GM23338 (cell line): ENCODE data around the gene SNUPN. TPM values are rescaled to one million over a fixed set of nuclear protein-coding genes. Genes with fewer than 3 reads are reported as not detected.

ENCODE experiments used
- ATAC-seq: fragments of 200-7000 bp; cut with Tn5 transposase; 3 replicates; pipeline ENCODE4 v1.9.1; 2020
- DNase-seq: peaks from one replicate; pipeline ENCODE4 v3.0.0-alpha.2; 2015; ENCODE audit warnings: low spot score
- H2AFZ ChIP-seq: fragments of 200-600 bp; sonication (generic); 2 replicates; pipeline ENCODE4 v1.8.0; 2016; ENCODE audit warnings: antibody characterized with exemption, mild to moderate bottlenecking, moderate library complexity
- H3F3A ChIP-seq: fragments of 200-600 bp; sonication (generic); replicated peaks from 2 replicates; pipeline ENCODE4 v1.8.0; 2017; ENCODE audit warnings: antibody characterized with exemption, mixed run types, low read depth
- H3K27ac ChIP-seq: fragments of 200-600 bp; sonication (generic); 2 replicates; pipeline ENCODE4 v1.6.1; 2016; ENCODE audit warnings: low read depth
- H3K27me3 ChIP-seq: fragments of 200-600 bp; sonication (generic); 2 replicates; pipeline ENCODE4 v1.8.0; 2016; ENCODE audit warnings: mild to moderate bottlenecking, mixed run types, moderate library complexity; ENCODE audit not compliant: insufficient read depth
- H3K36me3 ChIP-seq: fragments of 200-600 bp; sonication (generic); 2 replicates; pipeline ENCODE4 v1.8.0; 2016; ENCODE audit warnings: mild to moderate bottlenecking; ENCODE audit not compliant: insufficient read depth
- H3K4me1 ChIP-seq: fragments of 200-600 bp; sonication (generic); 2 replicates; pipeline ENCODE4 v1.8.0; 2016; ENCODE audit warnings: mild to moderate bottlenecking, moderate library complexity; ENCODE audit not compliant: insufficient read depth
- H3K4me2 ChIP-seq: fragments of 200-600 bp; sonication (generic); 2 replicates; pipeline ENCODE4 v1.7.1; 2017; ENCODE audit warnings: mixed run types
- H3K4me3 ChIP-seq: fragments of 200-600 bp; sonication (generic); 2 replicates; pipeline ENCODE4 v1.6.1; 2016; ENCODE audit warnings: mixed run types
- H3K79me2 ChIP-seq: fragments of 200-600 bp; sonication (generic); replicated peaks from 2 replicates; pipeline ENCODE4 v1.8.0; 2017; ENCODE audit warnings: mild to moderate bottlenecking; ENCODE audit not compliant: insufficient read depth
- H3K9me2 ChIP-seq: fragments of 200-600 bp; sonication (generic); 2 replicates; pipeline ENCODE4 v1.8.0; 2017; ENCODE audit not compliant: insufficient read depth
- H4K20me1 ChIP-seq: fragments of 200-600 bp; sonication (generic); replicated peaks from 2 replicates; pipeline ENCODE4 v1.8.0; 2017; ENCODE audit warnings: mild to moderate bottlenecking; ENCODE audit not compliant: insufficient read depth
- H3K27ac Mint-ChIP-seq: 2 replicates; pipeline ENCODE4 v1.8.0; 2020; ENCODE audit warnings: inconsistent platforms, mild to moderate bottlenecking, moderate library complexity, mixed read lengths
- H3K27me3 Mint-ChIP-seq: 3 replicates; pipeline ENCODE4 v1.8.0; 2022; ENCODE audit warnings: low read depth, mild to moderate bottlenecking, moderate library complexity, mixed read lengths, inconsistent platforms; ENCODE audit not compliant: insufficient read depth, poor library complexity
- H3K36me3 Mint-ChIP-seq: 3 replicates; pipeline ENCODE4 v1.8.0; 2021; ENCODE audit warnings: low read depth, mild to moderate bottlenecking, inconsistent platforms, moderate library complexity, mixed read lengths
- H3K4me1 Mint-ChIP-seq: 3 replicates; pipeline ENCODE4 v1.8.0; 2020; ENCODE audit warnings: mild to moderate bottlenecking, inconsistent platforms, mixed read lengths
- H3K4me3 Mint-ChIP-seq: 3 replicates; pipeline ENCODE4 v1.8.0; 2021; ENCODE audit warnings: moderate library complexity, mild to moderate bottlenecking, inconsistent platforms, mixed read lengths
- H3K9me3 Mint-ChIP-seq: 3 replicates; pipeline ENCODE4 v1.8.0; 2020; ENCODE audit warnings: moderate library complexity, mild to moderate bottlenecking, inconsistent platforms, mixed read lengths
- CREB1 ChIP-seq: fragments of 250-450 bp; sonication (Bioruptor Pico); IDR thresholded peaks from 2 replicates; pipeline ENCODE4 v1.5.0; 2020; ENCODE audit warnings: low read depth, mild to moderate bottlenecking, moderate library complexity
- EZH2phosphoT487 ChIP-seq: fragments of 200-600 bp; sonication (generic); IDR thresholded peaks from one replicate; pipeline ENCODE4 v1.8.1; 2018; ENCODE audit warnings: antibody characterized with exemption; ENCODE audit not compliant: unreplicated experiment
- JUNB ChIP-seq: IDR thresholded peaks from one replicate; pipeline ENCODE4 v1.6.1; 2016; ENCODE audit warnings: antibody characterized with exemption; ENCODE audit not compliant: unreplicated experiment
- NANOG ChIP-seq: IDR thresholded peaks from 2 replicates; pipeline ENCODE4 v1.6.1; 2016; ENCODE audit warnings: antibody characterized with exemption, borderline replicate concordance
- REST ChIP-seq: IDR thresholded peaks from one replicate; pipeline ENCODE4 v1.6.1; 2018; ENCODE audit warnings: antibody characterized with exemption; ENCODE audit not compliant: unreplicated experiment
- STAT1 ChIP-seq: IDR thresholded peaks from one replicate; pipeline ENCODE4 v1.6.1; 2016; ENCODE audit warnings: antibody characterized with exemption; ENCODE audit not compliant: unreplicated experiment
- ZNF114 ChIP-seq: fragments of 250-450 bp; sonication (Bioruptor Pico); IDR thresholded peaks from 2 replicates; pipeline ENCODE4 v1.5.0; 2020; ENCODE audit warnings: mild to moderate bottlenecking, moderate library complexity
- ZNF331 ChIP-seq: fragments of 250-450 bp; sonication (Bioruptor Pico); IDR thresholded peaks from 2 replicates; pipeline ENCODE4 v1.5.0; 2020; ENCODE audit warnings: low read depth, mild to moderate bottlenecking, moderate library complexity
- ZNF462 ChIP-seq: fragments of 250-450 bp; sonication (Bioruptor Pico); IDR thresholded peaks from 2 replicates; pipeline ENCODE4 v1.5.0; 2020; ENCODE audit warnings: mild to moderate bottlenecking, moderate library complexity
- polyA plus RNA-seq: library from polyadenylated mRNA; unstranded; fragments of >200 nt; fragmentation: Nextera tagmentation; extraction: Ambion mirVana; gene quantifications from 2 replicates; pipeline ENCODE4 v1.2.1, GENCODE V29; 2016
- total RNA-seq: library from RNA; depleted of rRNA; stranded (reverse); fragments of >200 nt; shearing (Covaris generic); gene quantifications from 2 replicates; pipeline ENCODE4 v1.2.3, GENCODE V29; 2014

SNUPN gene
- total and polyA plus RNA-seq, 2 experiments from 2014 or later = 20.5 to 27.7 TPM

- peaks cover 11% of the 10 kb centered on the region for H3K4me1 Mint-ChIP-seq
- Histone ChIP-seq H3K27ac (no peak overlapping the region), H3K4me3 (no peak overlapping the region), H4K20me1 (peaks cover 10% of the 10 kb centered on the region), H3K79me2 (no peaks in the 10 kb centered on the region), H3K4me1 (no peaks in the 10 kb centered on the region; the same call in 1 of the 2 replicates), H3F3A (no peaks in the 10 kb centered on the region), H3K9me2 (no peaks in the 10 kb centered on the region), H3K4me2 (no peak overlapping the region), H3K27me3 (no peaks in the 10 kb centered on the region), H2AFZ (no peak overlapping the region), H3K36me3 (no peaks in the 10 kb centered on the region)
- no peak for ATAC-seq
- DNase-seq = no peak
- peaks cover 7% of the 10 kb centered on the region; the same call in 2 of the 3 replicates for H3K36me3 Mint-ChIP-seq
- H3K27ac Mint-ChIP-seq = no peak overlapping the region
- H3K4me3 Mint-ChIP-seq = no peak overlapping the region
- H3K27me3 Mint-ChIP-seq = peaks cover 5% of the 10 kb centered on the region
- TF ChIP-seq CREB1 (CRISPR knock-in tag) = no peak
- no peak for TF ChIP-seq ZNF114
- no peak for TF ChIP-seq JUNB
- no peak for TF ChIP-seq STAT1
- no peak for TF ChIP-seq NANOG
- H3K9me3 Mint-ChIP-seq = no peaks in the 10 kb centered on the region; the same call in 2 of the 3 replicates
Observed at GRCh38 chr15:75662823-75663519, 37.4 kb upstream of the SNUPN start.

- Mint-ChIP-seq H3K4me1 (peaks cover 11% of the 10 kb centered on the region), H3K4me3 (no peak overlapping the region), H3K27ac (peak overlapping the region; percentile 59; the same call in 1 of the 2 replicates), H3K27me3 (peaks cover 5% of the 10 kb centered on the region), H3K36me3 (peaks cover 7% of the 10 kb centered on the region; the same call in 2 of the 3 replicates), H3K9me3 (no peaks in the 10 kb centered on the region; the same call in 2 of the 3 replicates)
- H3K4me1 ChIP-seq = no peaks in the 10 kb centered on the region; the same call in 1 of the 2 replicates
- no peaks in the 10 kb centered on the region for H3F3A ChIP-seq
- no peaks in the 10 kb centered on the region for H3K36me3 ChIP-seq
- no peak overlapping the region for H3K27ac ChIP-seq
- H3K27me3 ChIP-seq = no peaks in the 10 kb centered on the region
- no peak for DNase-seq
- ATAC-seq = no peak
- no peaks in the 10 kb centered on the region for H3K9me2 ChIP-seq
- no peak overlapping the region for H3K4me2 ChIP-seq
- TF ChIP-seq REST (no peak), ZNF331 (CRISPR knock-in tag) (no peak), EZH2phosphoT487 (no peak), ZNF462 (CRISPR knock-in tag) (no peak)
- H4K20me1 ChIP-seq = peaks cover 10% of the 10 kb centered on the region
- no peak overlapping the region for H2AFZ ChIP-seq
- no peaks in the 10 kb centered on the region for H3K79me2 ChIP-seq
- no peak overlapping the region for H3K4me3 ChIP-seq
Observed at GRCh38 chr15:75661756-75662140, 36.2 kb upstream of the SNUPN start.
